IMR-90 (cell line): ENCODE data around the gene BCAS3. TPM values are rescaled to one million over a fixed set of nuclear protein-coding genes. Genes with fewer than 3 reads are reported as not detected.
A peak's percentile ranks its signal among the peaks of the same experiment; 100 is the strongest.

Experiments
- ATAC-seq: fragments of 200-7000 bp; cut with Tn5 transposase; 2 replicates; pipeline ENCODE4 v1.9.1; 2020; ENCODE audit warnings: low read depth, mild to moderate bottlenecking, moderate library complexity
- BruUV-seq: library from RNA; stranded (reverse); fragments of 400-500 nt; replicated peaks from 2 replicates; lab custom pipeline; 2021; lab: Mats Ljungman, UMichigan
- CTCF ChIA-PET: fragments of 300-600 bp; formaldehyde crosslinking; extraction: SDS; loops from one replicate; lab custom pipeline; 2021; ENCODE audit warnings: antibody characterized with exemption; lab: Yijun Ruan, JAX
- POLR2A ChIA-PET: fragments of 300-600 bp; sonication (Branson Sonifier 250); formaldehyde crosslinking; loops from one replicate; lab custom pipeline; 2022; ENCODE audit warnings: antibody characterized with exemption; ENCODE audit not compliant: unreplicated experiment; lab: Charles Lee
- DNase-seq: peaks from one replicate; pipeline ENCODE4 v3.0.0; 2013
- H2AFZ ChIP-seq: replicated peaks from 2 replicates; pipeline ENCODE3; 2013; ENCODE audit warnings: low read length, mild to moderate bottlenecking; ENCODE audit not compliant: poor library complexity
- H2AK5ac ChIP-seq: 2 replicates; pipeline ENCODE4 v1.6.1; 2013; ENCODE audit warnings: low read depth, low read length, inconsistent platforms
- H2AK9ac ChIP-seq: replicated peaks from 2 replicates; pipeline ENCODE3; 2013; ENCODE audit warnings: mild to moderate bottlenecking, low read depth, low read length, moderate library complexity; ENCODE audit not compliant: poor library complexity
- H2BK120ac ChIP-seq: 2 replicates; pipeline ENCODE4 v1.6.1; 2013; ENCODE audit warnings: low read depth, low read length, inconsistent platforms
- H2BK15ac ChIP-seq: 3 replicates; pipeline ENCODE4 v1.6.1; 2013; ENCODE audit warnings: low read depth, low read length, inconsistent platforms
- H2BK20ac ChIP-seq: 2 replicates; pipeline ENCODE4 v1.6.1; 2013; ENCODE audit warnings: low read depth, mild to moderate bottlenecking, inconsistent platforms, low read length, moderate library complexity
- H2BK5ac ChIP-seq: 2 replicates; pipeline ENCODE4 v1.6.1; 2013; ENCODE audit warnings: mild to moderate bottlenecking, low read depth, low read length, inconsistent platforms; ENCODE audit not compliant: poor library complexity, severe bottlenecking
- H3K14ac ChIP-seq: replicated peaks from 2 replicates; pipeline ENCODE4 v1.6.1; 2013; ENCODE audit warnings: low read depth, low read length, inconsistent platforms
- H3K18ac ChIP-seq: 2 replicates; pipeline ENCODE4 v1.6.1; 2013; ENCODE audit warnings: low read depth, low read length, control low read depth
- H3K23ac ChIP-seq: 2 replicates; pipeline ENCODE4 v1.6.1; 2013; ENCODE audit warnings: low read depth, low read length, inconsistent platforms
- H3K27ac ChIP-seq: 2 replicates; pipeline ENCODE4 v1.5.1; 2013; ENCODE audit warnings: mild to moderate bottlenecking, control low read depth, low read length; ENCODE audit not compliant: insufficient read depth
- H3K27me3 ChIP-seq: 2 replicates; pipeline ENCODE4 v1.6.1; 2013; ENCODE audit warnings: low read length; ENCODE audit not compliant: control insufficient read depth, insufficient read depth
- H3K36me3 ChIP-seq: 2 replicates; pipeline ENCODE4 v1.6.1; 2013; ENCODE audit warnings: low read length, mixed read lengths; ENCODE audit not compliant: control insufficient read depth, insufficient read depth
- H3K4ac ChIP-seq: 2 replicates; pipeline ENCODE4 v1.6.1; 2013; ENCODE audit warnings: low read depth, low read length, inconsistent platforms
- H3K4me1 ChIP-seq: 2 replicates; pipeline ENCODE4 v1.6.1; 2013; ENCODE audit warnings: low read length, mixed read lengths; ENCODE audit not compliant: control insufficient read depth, insufficient read depth
- H3K4me2 ChIP-seq: 2 replicates; pipeline ENCODE4 v1.6.1; 2013; ENCODE audit warnings: low read depth, mild to moderate bottlenecking, control low read depth, low read length, moderate library complexity
- H3K4me3 ChIP-seq: 2 replicates; pipeline ENCODE4 v1.5.1; 2013; ENCODE audit warnings: low read depth, mild to moderate bottlenecking, control low read depth, low read length, moderate library complexity; ENCODE audit not compliant: insufficient read depth
- H3K56ac ChIP-seq: 2 replicates; pipeline ENCODE4 v1.6.1; 2013; ENCODE audit warnings: low read length, inconsistent platforms; ENCODE audit not compliant: insufficient read depth; ENCODE audit errors: extremely low read depth
- H3K79me1 ChIP-seq, 2 experiments: 2 replicates each; pipeline ENCODE4 v1.6.1; 2013; ENCODE audit warnings: low read length in 2 of 2, inconsistent platforms in 1 of 2, low read depth in 1 of 2
- H3K9ac ChIP-seq: 2 replicates; pipeline ENCODE4 v1.6.1; 2013; ENCODE audit warnings: low read depth, low read length, control low read depth
- H3K9me1 ChIP-seq: 2 replicates; pipeline ENCODE4 v1.6.1; 2013; ENCODE audit warnings: low read length, inconsistent platforms; ENCODE audit not compliant: insufficient read depth
- H3K9me3 ChIP-seq: 2 replicates; pipeline ENCODE4 v1.6.1; 2013; ENCODE audit warnings: low read length; ENCODE audit not compliant: control insufficient read depth, insufficient read depth
- H4K20me1 ChIP-seq: 2 replicates; pipeline ENCODE4 v1.6.1; 2013; ENCODE audit warnings: low read length, inconsistent platforms; ENCODE audit not compliant: insufficient read depth
- H4K5ac ChIP-seq: 2 replicates; pipeline ENCODE4 v1.6.1; 2013; ENCODE audit warnings: mild to moderate bottlenecking, low read depth, low read length, control low read depth
- H4K8ac ChIP-seq, 2 experiments: 2 replicates each; pipeline ENCODE4 v1.6.1; 2013; ENCODE audit warnings: low read depth in 2 of 2, low read length in 2 of 2, control low read depth in 1 of 2, inconsistent platforms in 1 of 2
- H4K91ac ChIP-seq: 2 replicates; pipeline ENCODE4 v1.6.1; 2013; ENCODE audit warnings: low read depth, low read length, inconsistent platforms; ENCODE audit not compliant: insufficient read depth
- BHLHE40 ChIP-seq: fragments of 150-350 bp; IDR thresholded peaks from 2 replicates; pipeline ENCODE4 v1.6.1; 2016; ENCODE audit warnings: mild to moderate bottlenecking, low read depth, low read length
- CEBPB ChIP-seq: IDR thresholded peaks from 2 replicates; pipeline ENCODE4 v1.6.1; 2012; ENCODE audit warnings: low read depth, low read length, improper control_type of control experiment
- CHD1 ChIP-seq: IDR thresholded peaks from 2 replicates; pipeline ENCODE4 v1.6.1; 2012; ENCODE audit warnings: low read depth, low read length, improper control_type of control experiment
- FOS ChIP-seq: fragments of 150-350 bp; IDR thresholded peaks from 2 replicates; pipeline ENCODE4 v1.6.1; 2016; ENCODE audit warnings: low read depth, low read length
- MAFK ChIP-seq: IDR thresholded peaks from 2 replicates; pipeline ENCODE4 v1.6.1; 2012; ENCODE audit warnings: low read depth, low read length, improper control_type of control experiment
- MAZ ChIP-seq: IDR thresholded peaks from 2 replicates; pipeline ENCODE4 v1.6.1; 2012; ENCODE audit warnings: low read depth, mild to moderate bottlenecking, low read length, improper control_type of control experiment, moderate library complexity, borderline replicate concordance
- MXI1 ChIP-seq: IDR thresholded peaks from 2 replicates; pipeline ENCODE4 v1.6.1; 2012; ENCODE audit warnings: low read depth, mild to moderate bottlenecking, low read length, moderate library complexity, borderline replicate concordance
- NFE2L2 ChIP-seq: fragments of 150-350 bp; IDR thresholded peaks from 2 replicates; pipeline ENCODE4 v1.6.1; 2016; ENCODE audit warnings: low read depth, mild to moderate bottlenecking, low read length
- POLR2A ChIP-seq: IDR thresholded peaks from 2 replicates; pipeline ENCODE4 v1.6.1; 2012; ENCODE audit warnings: mild to moderate bottlenecking, low read depth, low read length
- RAD21 ChIP-seq: IDR thresholded peaks from 2 replicates; pipeline ENCODE4 v1.6.1; 2012; ENCODE audit warnings: low read length, improper control_type of control experiment
- RCOR1 ChIP-seq: IDR thresholded peaks from 2 replicates; pipeline ENCODE4 v1.6.1; 2012; ENCODE audit warnings: mild to moderate bottlenecking, low read length, improper control_type of control experiment; ENCODE audit not compliant: insufficient replicate concordance
- RFX5 ChIP-seq: IDR thresholded peaks from 2 replicates; pipeline ENCODE4 v1.8.0; 2012; ENCODE audit warnings: low read depth, mild to moderate bottlenecking, low read length, moderate library complexity
- SMC3 ChIP-seq: fragments of 150-350 bp; IDR thresholded peaks from 2 replicates; pipeline ENCODE4 v1.6.1; 2016; ENCODE audit warnings: low read depth, mild to moderate bottlenecking, antibody characterized with exemption, low read length, moderate library complexity
- dilution Hi-C: fragments of 300-500 bp; cut with HindIII; formaldehyde crosslinking; loops from one replicate; pipeline ENCODE4 v1.14.3; 2018; ENCODE audit warnings: low sequenced_read_pairs; ENCODE audit not compliant: unreplicated experiment
- in situ Hi-C: fragments of 300-500 bp; cut with MboI; formaldehyde crosslinking; loops from 3 replicates; pipeline ENCODE4 v1.14.3; 2019; ENCODE audit warnings: low sequenced_read_pairs, inconsistent platforms, mixed read lengths
- intact Hi-C: fragments of 100-400 bp; cut with micrococcal nuclease; formaldehyde crosslinking; loops from 2 replicates; pipeline ENCODE4 v1.10.0; 2022
- polyA plus RNA-seq, 3 experiments: library from polyadenylated mRNA; depleted of rRNA; stranded (reverse); fragments of >200 nt; gene quantifications; 2 replicates each; pipeline ENCODE4 v1.2.3, GENCODE V29; 2012; ENCODE audit warnings: low replicate concordance in 1 of 3
- total RNA-seq: library from RNA; depleted of rRNA; stranded (reverse); fragments of >200 nt; gene quantifications from 2 replicates; pipeline ENCODE4 v1.2.3, GENCODE V29; 2012
- TF ChIP-seq, protein P1 (sequence below): conservative IDR thresholded peaks from 2 replicates; pipeline ENCODE4 v1.5.1; 2012; ENCODE audit warnings: mild to moderate bottlenecking, low read depth, low read length, improper control_type of control experiment
- TF ChIP-seq, protein P2 (sequence below): fragments of 150-350 bp; IDR thresholded peaks from 2 replicates; pipeline ENCODE4 v1.6.1; 2016; ENCODE audit warnings: low read depth, mild to moderate bottlenecking, low read length, moderate library complexity, borderline replicate concordance
- TF ChIP-seq, protein P3 (sequence below): fragments of 150-350 bp; IDR thresholded peaks from 2 replicates; pipeline ENCODE4 v1.6.1; 2017; ENCODE audit warnings: mild to moderate bottlenecking, antibody characterized with exemption, low read length, low read depth

BCAS3 gene
- total and polyA plus RNA-seq, 2 of the 4 experiments (the other 2 are of a cell fraction) = 6.3 to 27.1 TPM

DNA sequence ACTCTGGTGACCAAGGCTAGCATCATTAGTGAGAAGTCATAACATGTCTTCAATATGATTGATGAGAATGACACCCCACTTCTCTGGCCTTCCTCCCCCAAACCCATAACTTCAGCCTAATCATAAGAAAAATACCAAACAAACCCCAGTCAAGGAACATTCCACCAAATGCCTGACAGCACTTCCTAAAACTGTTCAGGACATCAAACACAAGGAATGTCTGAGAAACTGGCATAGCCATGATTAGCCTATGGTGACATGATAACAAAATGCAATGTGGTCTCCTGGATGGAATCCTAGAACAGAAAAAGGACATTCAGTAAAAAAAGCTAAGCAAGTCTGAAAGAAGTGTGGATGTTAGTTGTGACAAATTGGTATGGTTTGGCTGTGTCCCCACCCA, 749.9 kb downstream of the BCAS3 start:
- H2BK120ac ChIP-seq = peak overlapping the region; percentile 42; the same call in 1 of the 2 replicates
- in situ Hi-C loops = loop anchor here (10.0 kb wide), 1 partner anchor 417 kb away; no protein-coding TSS in a partner anchor
- peak overlapping the region in 1 of 2 experiments; percentile 19; a peak in 1 of 4 replicates for H4K8ac ChIP-seq
- CTCF ChIA-PET = interaction anchor here (0.6 to 1.4 kb wide), 4 partner anchors 15 to 156 kb away, joined by 3 to 7 read pairs (median 4); no protein-coding TSS in a partner anchor
- no peak overlapping the region for H3K23ac ChIP-seq
- no peak overlapping the region for H3K4me3 ChIP-seq
- H3K56ac ChIP-seq = no peak overlapping the region
- no peak overlapping the region for H3K9ac ChIP-seq
- H4K91ac ChIP-seq = no peak overlapping the region
- peak overlapping the region; percentile 47 for H2BK20ac ChIP-seq
- peak overlapping the region; percentile 66; the same call in 1 of the 2 replicates for H2AK5ac ChIP-seq
- no peak for TF ChIP-seq FOS
- TF ChIP-seq MAFK = no peak
- no peak for TF ChIP-seq CEBPB
- TF ChIP-seq NFE2L2 = no peak
- TF ChIP-seq, protein P1, sequence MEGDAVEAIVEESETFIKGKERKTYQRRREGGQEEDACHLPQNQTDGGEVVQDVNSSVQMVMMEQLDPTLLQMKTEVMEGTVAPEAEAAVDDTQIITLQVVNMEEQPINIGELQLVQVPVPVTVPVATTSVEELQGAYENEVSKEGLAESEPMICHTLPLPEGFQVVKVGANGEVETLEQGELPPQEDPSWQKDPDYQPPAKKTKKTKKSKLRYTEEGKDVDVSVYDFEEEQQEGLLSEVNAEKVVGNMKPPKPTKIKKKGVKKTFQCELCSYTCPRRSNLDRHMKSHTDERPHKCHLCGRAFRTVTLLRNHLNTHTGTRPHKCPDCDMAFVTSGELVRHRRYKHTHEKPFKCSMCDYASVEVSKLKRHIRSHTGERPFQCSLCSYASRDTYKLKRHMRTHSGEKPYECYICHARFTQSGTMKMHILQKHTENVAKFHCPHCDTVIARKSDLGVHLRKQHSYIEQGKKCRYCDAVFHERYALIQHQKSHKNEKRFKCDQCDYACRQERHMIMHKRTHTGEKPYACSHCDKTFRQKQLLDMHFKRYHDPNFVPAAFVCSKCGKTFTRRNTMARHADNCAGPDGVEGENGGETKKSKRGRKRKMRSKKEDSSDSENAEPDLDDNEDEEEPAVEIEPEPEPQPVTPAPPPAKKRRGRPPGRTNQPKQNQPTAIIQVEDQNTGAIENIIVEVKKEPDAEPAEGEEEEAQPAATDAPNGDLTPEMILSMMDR = no peak
- TF ChIP-seq, protein P2, sequence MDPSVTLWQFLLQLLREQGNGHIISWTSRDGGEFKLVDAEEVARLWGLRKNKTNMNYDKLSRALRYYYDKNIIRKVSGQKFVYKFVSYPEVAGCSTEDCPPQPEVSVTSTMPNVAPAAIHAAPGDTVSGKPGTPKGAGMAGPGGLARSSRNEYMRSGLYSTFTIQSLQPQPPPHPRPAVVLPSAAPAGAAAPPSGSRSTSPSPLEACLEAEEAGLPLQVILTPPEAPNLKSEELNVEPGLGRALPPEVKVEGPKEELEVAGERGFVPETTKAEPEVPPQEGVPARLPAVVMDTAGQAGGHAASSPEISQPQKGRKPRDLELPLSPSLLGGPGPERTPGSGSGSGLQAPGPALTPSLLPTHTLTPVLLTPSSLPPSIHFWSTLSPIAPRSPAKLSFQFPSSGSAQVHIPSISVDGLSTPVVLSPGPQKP = no peak
- TF ChIP-seq BHLHE40 = no peak
- no peak for TF ChIP-seq RFX5
- TF ChIP-seq MAZ = no peak
- no peak for TF ChIP-seq POLR2A
- TF ChIP-seq RAD21 = no peak
- no peak for TF ChIP-seq SMC3
- no peak for TF ChIP-seq CHD1
- TF ChIP-seq RCOR1 = no peak
- TF ChIP-seq, protein P3, sequence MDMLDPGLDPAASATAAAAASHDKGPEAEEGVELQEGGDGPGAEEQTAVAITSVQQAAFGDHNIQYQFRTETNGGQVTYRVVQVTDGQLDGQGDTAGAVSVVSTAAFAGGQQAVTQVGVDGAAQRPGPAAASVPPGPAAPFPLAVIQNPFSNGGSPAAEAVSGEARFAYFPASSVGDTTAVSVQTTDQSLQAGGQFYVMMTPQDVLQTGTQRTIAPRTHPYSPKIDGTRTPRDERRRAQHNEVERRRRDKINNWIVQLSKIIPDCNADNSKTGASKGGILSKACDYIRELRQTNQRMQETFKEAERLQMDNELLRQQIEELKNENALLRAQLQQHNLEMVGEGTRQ = no peak
- no peak for TF ChIP-seq MXI1
- H4K5ac ChIP-seq = no peak overlapping the region
- peaks cover 7% of the 10 kb centered on the region for H3K9me1 ChIP-seq
- H3K27ac ChIP-seq = no peak overlapping the region
- H3K4me1 ChIP-seq = peaks cover 4% of the 10 kb centered on the region
- POLR2A ChIA-PET = no interaction called here
- peak overlapping the region; percentile 40; the same call in 1 of the 2 replicates for H3K14ac ChIP-seq
- H2BK5ac ChIP-seq = no peak overlapping the region
- H3K79me1 ChIP-seq = no peaks in the 10 kb centered on the region
- H3K4ac ChIP-seq = peak overlapping the region; percentile 49; the same call in 1 of the 2 replicates
- no TSS peak for BruUV-seq
- H3K27me3 ChIP-seq = peaks cover 5% of the 10 kb centered on the region; the same call in 1 of the 2 replicates
- DNase-seq (no peak), ATAC-seq (no peak)
- H3K9me3 ChIP-seq = no peaks in the 10 kb centered on the region; the same call in 1 of the 2 replicates
- intact Hi-C loops = no loop called here
- H3K36me3 ChIP-seq = no peaks in the 10 kb centered on the region
- H2AFZ ChIP-seq = no peak overlapping the region
- no peak overlapping the region for H3K18ac ChIP-seq
- no peaks in the 10 kb centered on the region for H4K20me1 ChIP-seq
- H3K4me2 ChIP-seq = no peak overlapping the region
- H2BK15ac ChIP-seq = no peak overlapping the region
- dilution Hi-C loops = no loop called here
- no peak overlapping the region for H2AK9ac ChIP-seq
